Activated effector memory CD4-positive, alpha-beta T cell treated with Interleukin-2 at 50 U/mL for 16 hours (primary cell): ENCODE data around the gene PAK2.
"Not testable (repeated sequence)": the region's sequence is repeated elsewhere in the genome, so short reads cannot be mapped to it uniquely, and the experiment has no call there.

ENCODE experiments used
- DNase-seq: peaks from one replicate; pipeline ENCODE4 v3.0.0-alpha.2; 2020

The PAK2 gene

GRCh38 chr3:196737655-196738054 is 2.0 kb upstream of the PAK2 start:
- no peak for DNase-seq

- DNase-seq = no peak
Measured at GRCh38 chr3:196740481-196741248, 1.0 kb downstream of the PAK2 start.

- DNase-seq = no peak
Measured at GRCh38 chr3:196741249-196741889, 1.7 kb downstream of the PAK2 start.

- DNase-seq = not testable (repeated sequence)
Measured at GRCh38 chr3:196743569-196743968, 3.9 kb downstream of the PAK2 start.

GRCh38 chr3:196749125-196749524 is 9.5 kb downstream of the PAK2 start:
- DNase-seq = no peak

GRCh38 chr3:196753201-196753600 is 13.5 kb downstream of the PAK2 start:
- DNase-seq = no peak

- DNase-seq = no peak
Measured at GRCh38 chr3:196754091-196754981, 14.7 kb downstream of the PAK2 start.

GRCh38 chr3:196756732-196757131 is 17.1 kb downstream of the PAK2 start:
- DNase-seq = no peak

GRCh38 chr3:196757876-196758739 is 18.5 kb downstream of the PAK2 start:
- no peak for DNase-seq

GRCh38 chr3:196763179-196763578 is 23.5 kb downstream of the PAK2 start:
- no peak for DNase-seq

GRCh38 chr3:196765454-196765853 is 25.8 kb downstream of the PAK2 start:
- DNase-seq = no peak

- DNase-seq = no peak
Measured at GRCh38 chr3:196771067-196771466, 31.4 kb downstream of the PAK2 start.

GRCh38 chr3:196772102-196772501 is 32.4 kb downstream of the PAK2 start:
- no peak for DNase-seq

- DNase-seq = no peak
Measured at GRCh38 chr3:196772897-196773296, 33.2 kb downstream of the PAK2 start.

- DNase-seq = no peak
Measured at GRCh38 chr3:196774191-196774820, 34.6 kb downstream of the PAK2 start.

- no peak for DNase-seq
Measured at GRCh38 chr3:196774848-196775422, 35.3 kb downstream of the PAK2 start.

- DNase-seq = no peak
Measured at GRCh38 chr3:196775938-196776337, 36.3 kb downstream of the PAK2 start.

- DNase-seq = no peak
Measured at GRCh38 chr3:196777836-196778235, 38.2 kb downstream of the PAK2 start.

GRCh38 chr3:196778755-196779154 is 39.1 kb downstream of the PAK2 start:
- DNase-seq = no peak

- DNase-seq = no peak
Measured at GRCh38 chr3:196782511-196782910, 42.9 kb downstream of the PAK2 start.

- DNase-seq = no peak
Measured at GRCh38 chr3:196788528-196788927, 48.9 kb downstream of the PAK2 start.

- DNase-seq = no peak
Measured at GRCh38 chr3:196789885-196790359, 50.3 kb downstream of the PAK2 start.
